GM12891 (cell line): ENCODE data around the gene PRDM16.

Experiments
- POLR2A ChIP-seq: IDR thresholded peaks from 2 replicates; pipeline ENCODE4 v1.6.1; 2011; ENCODE audit warnings: low read depth, low read length, control low read depth
- TAF1 ChIP-seq: IDR thresholded peaks from 2 replicates; pipeline ENCODE4 v1.6.1; 2011; ENCODE audit warnings: low read depth, low read length, control low read depth

- TF ChIP-seq TAF1 (no peak), POLR2A (no peak)
These were observed 375.7 kb downstream of the PRDM16 start for GRCh38 chr1:3444736-3445135.
